ENCODE measurements around the gene IDH3G. TPM values are rescaled to one million over a fixed set of nuclear protein-coding genes. Genes with fewer than 3 reads are reported as not detected.
"Not testable (repeated sequence)": the region's sequence is repeated elsewhere in the genome, so short reads cannot be mapped to it uniquely, and the experiment has no call there.

The IDH3G gene
- total RNA-seq, 4 donors from 2014 or later: 48.4 to 88.5 (median 67.2) TPM

GRCh38 chrX:153746359-153746758, 47.8 kb downstream of the IDH3G start:
- H3K4me1 ChIP-seq: no peaks in the 10 kb centered on the region
- TF ChIP-seq, protein P1, sequence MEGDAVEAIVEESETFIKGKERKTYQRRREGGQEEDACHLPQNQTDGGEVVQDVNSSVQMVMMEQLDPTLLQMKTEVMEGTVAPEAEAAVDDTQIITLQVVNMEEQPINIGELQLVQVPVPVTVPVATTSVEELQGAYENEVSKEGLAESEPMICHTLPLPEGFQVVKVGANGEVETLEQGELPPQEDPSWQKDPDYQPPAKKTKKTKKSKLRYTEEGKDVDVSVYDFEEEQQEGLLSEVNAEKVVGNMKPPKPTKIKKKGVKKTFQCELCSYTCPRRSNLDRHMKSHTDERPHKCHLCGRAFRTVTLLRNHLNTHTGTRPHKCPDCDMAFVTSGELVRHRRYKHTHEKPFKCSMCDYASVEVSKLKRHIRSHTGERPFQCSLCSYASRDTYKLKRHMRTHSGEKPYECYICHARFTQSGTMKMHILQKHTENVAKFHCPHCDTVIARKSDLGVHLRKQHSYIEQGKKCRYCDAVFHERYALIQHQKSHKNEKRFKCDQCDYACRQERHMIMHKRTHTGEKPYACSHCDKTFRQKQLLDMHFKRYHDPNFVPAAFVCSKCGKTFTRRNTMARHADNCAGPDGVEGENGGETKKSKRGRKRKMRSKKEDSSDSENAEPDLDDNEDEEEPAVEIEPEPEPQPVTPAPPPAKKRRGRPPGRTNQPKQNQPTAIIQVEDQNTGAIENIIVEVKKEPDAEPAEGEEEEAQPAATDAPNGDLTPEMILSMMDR (IDR thresholded peaks at IDR 0.05): no peak
- TF ChIP-seq POLR2A (IDR thresholded peaks at IDR 0.05): no peak
- H3K4me3 ChIP-seq: no peak overlapping the region
- no peak for DNase-seq
- no peaks in the 10 kb centered on the region for H3K9me3 ChIP-seq
- no peak overlapping the region for H3K27ac ChIP-seq
- H3K27me3 ChIP-seq: no peaks in the 10 kb centered on the region
- no peaks in the 10 kb centered on the region for H3K36me3 ChIP-seq
- intact Hi-C loops (cut with DNase I; ENCODE audit: low total_unique reads): no loop called here

DNA sequence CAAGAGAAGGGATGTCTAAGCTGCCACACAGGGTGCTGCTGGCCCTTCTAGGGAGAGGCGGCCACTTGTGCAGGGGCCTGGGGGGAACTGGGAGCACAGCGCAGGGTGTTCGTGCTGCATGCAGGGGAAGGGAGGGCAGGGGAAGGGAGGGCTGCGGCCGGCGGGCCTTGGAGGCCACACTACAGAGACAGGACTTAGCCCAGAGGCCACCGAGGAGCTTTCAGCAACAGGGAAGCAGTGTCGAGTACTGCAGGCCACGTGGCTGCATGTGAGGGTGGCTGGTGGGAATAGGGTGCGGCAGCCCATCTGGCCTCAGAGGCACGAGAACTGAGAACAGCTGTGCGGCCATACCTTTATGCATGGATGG, 49.1 kb downstream of the IDH3G start:
- H3K4me3 ChIP-seq; intact Hi-C loops (cut with DNase I; ENCODE audit: low total_unique reads); H3K9me3 ChIP-seq; H3K27me3 ChIP-seq; DNase-seq; H3K36me3 ChIP-seq; H3K27ac ChIP-seq; H3K4me1 ChIP-seq: not testable (repeated sequence)

GRCh38 chrX:153744210-153745066, 49.7 kb downstream of the IDH3G start:
- H3K4me1 ChIP-seq: no peaks in the 10 kb centered on the region
- peak overlapping the region; percentile 27 to 75 for H3K27ac ChIP-seq
- no peaks in the 10 kb centered on the region for H3K36me3 ChIP-seq
- H3K27me3 ChIP-seq: no peaks in the 10 kb centered on the region
- H3K4me3 ChIP-seq: peak overlapping the region; percentile 2
- DNase-seq: peak in 1 of 2 donors; percentile 45
- intact Hi-C loops (cut with DNase I; ENCODE audit: low total_unique reads): no loop called here
- no peak for TF ChIP-seq POLR2A (IDR thresholded peaks at IDR 0.05)
- TF ChIP-seq, protein P1 (IDR thresholded peaks at IDR 0.05): no peak
- no peaks in the 10 kb centered on the region for H3K9me3 ChIP-seq

- H3K27ac ChIP-seq: peak overlapping the region; percentile 45 to 75
- intact Hi-C loops (cut with DNase I; ENCODE audit: low total_unique reads); H3K36me3 ChIP-seq; H3K4me1 ChIP-seq; H3K27me3 ChIP-seq; H3K9me3 ChIP-seq: not testable (repeated sequence)
- DNase-seq: peak; percentile 79 to 86
- H3K4me3 ChIP-seq: peak overlapping the region; percentile 2 to 9
These were observed 50.5 kb downstream of the IDH3G start for GRCh38 chrX:153743468-153744209.

- peak overlapping the region in 1 of 2 donors; percentile 9 for H3K4me3 ChIP-seq
These were observed 51.2 kb downstream of the IDH3G start for GRCh38 chrX:153742796-153743467.

GRCh38 chrX:153742111-153742510, 52.1 kb downstream of the IDH3G start:
- H3K36me3 ChIP-seq; H3K9me3 ChIP-seq; H3K4me1 ChIP-seq; H3K4me3 ChIP-seq; DNase-seq; intact Hi-C loops (cut with DNase I; ENCODE audit: low total_unique reads); H3K27me3 ChIP-seq: not testable (repeated sequence)
- H3K27ac ChIP-seq: peak overlapping the region; percentile 21 to 54

More at GRCh38 chrX:153742796-153743467, 51.2 kb downstream of the IDH3G start:
- H3K4me1 ChIP-seq; H3K36me3 ChIP-seq; intact Hi-C loops (cut with DNase I; ENCODE audit: low total_unique reads); H3K27me3 ChIP-seq; DNase-seq; H3K9me3 ChIP-seq: not testable (repeated sequence)
- peak overlapping the region; percentile 45 to 74 for H3K27ac ChIP-seq

GRCh38 chrX:153741446-153741845, 52.7 kb downstream of the IDH3G start:
- H3K4me1 ChIP-seq: no peaks in the 10 kb centered on the region
- H3K4me3 ChIP-seq: no peak overlapping the region
- TF ChIP-seq, protein P1 (IDR thresholded peaks at IDR 0.05): no peak
- TF ChIP-seq POLR2A (IDR thresholded peaks at IDR 0.05): no peak
- no peak for DNase-seq
- peak overlapping the region in 1 of 2 donors; percentile 54 for H3K27ac ChIP-seq
- H3K36me3 ChIP-seq: no peaks in the 10 kb centered on the region
- H3K27me3 ChIP-seq: no peaks in the 10 kb centered on the region
- no peaks in the 10 kb centered on the region for H3K9me3 ChIP-seq
- intact Hi-C loops (cut with DNase I; ENCODE audit: low total_unique reads): no loop called here

Measured in uterus (tissue), 4 donors.